Hepatic stellate cell (primary cell): Measurements from ENCODE around the gene TIE1.
"Not testable (repeated sequence)": the region's sequence is repeated elsewhere in the genome, so short reads cannot be mapped to it uniquely, and the experiment has no call there.

Source experiments
- DNase-seq: peaks from one replicate; pipeline ENCODE4 v3.0.0; 2011; ENCODE audit warnings: low spot score

Gene TIE1

DNA sequence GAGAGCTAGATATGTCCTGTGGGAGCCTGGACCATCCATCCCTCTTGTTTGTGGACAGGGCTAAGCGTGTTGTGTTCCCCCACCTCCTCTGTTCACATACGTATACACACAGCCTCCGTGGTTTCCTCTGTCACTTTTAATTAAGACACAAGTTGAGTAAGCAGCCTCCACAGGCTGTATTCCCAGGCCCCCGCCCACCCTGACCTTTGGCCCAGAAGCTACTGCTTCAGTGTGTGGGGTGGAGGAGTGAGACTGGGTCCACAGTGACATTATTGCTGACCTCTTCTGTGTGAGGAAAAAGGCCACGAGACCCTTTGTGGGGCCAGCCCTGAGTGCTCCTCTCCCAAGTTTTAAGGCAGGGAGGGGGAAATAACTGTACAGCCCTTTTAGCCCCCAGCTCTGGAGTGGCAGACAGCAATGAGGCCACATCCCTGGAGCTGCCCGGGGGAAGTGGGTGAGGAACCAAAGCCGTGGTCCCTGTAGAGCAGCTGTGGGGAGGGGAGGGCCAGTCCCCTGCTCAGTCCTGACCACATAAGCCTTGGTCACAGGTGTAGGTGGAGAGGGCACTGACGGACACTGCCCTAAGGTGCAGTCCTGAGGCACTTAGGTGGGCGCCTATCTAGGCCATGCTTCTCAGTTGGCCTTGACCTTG is 62.6 kb downstream of the TIE1 start:
- no peak for DNase-seq

- no peak for DNase-seq
These were observed 63.2 kb downstream of the TIE1 start for GRCh38 chr1:43363935-43364525.

GRCh38 chr1:43365678-43366077 is 64.9 kb downstream of the TIE1 start:
- DNase-seq = no peak

DNA sequence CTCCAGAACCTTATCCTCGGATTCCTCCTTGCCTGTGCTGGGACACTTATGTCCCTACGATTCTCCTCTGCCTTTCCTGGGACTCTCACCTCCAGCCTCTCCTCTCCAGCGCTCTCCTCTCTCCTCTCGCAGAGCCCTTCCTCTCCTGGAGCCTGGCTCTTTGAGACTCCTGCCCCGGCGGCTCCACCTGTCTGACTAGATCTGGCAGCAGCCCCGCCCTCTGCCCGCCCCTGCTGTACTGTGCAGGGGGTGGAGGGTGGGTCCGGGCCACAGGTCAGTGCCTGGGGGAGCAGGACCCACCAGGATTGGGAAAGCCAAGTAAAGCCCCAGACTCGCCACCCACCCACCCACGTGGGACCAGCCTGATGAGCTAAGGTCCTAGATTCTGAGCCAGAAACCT is 65.4 kb downstream of the TIE1 start:
- DNase-seq = no peak

DNA sequence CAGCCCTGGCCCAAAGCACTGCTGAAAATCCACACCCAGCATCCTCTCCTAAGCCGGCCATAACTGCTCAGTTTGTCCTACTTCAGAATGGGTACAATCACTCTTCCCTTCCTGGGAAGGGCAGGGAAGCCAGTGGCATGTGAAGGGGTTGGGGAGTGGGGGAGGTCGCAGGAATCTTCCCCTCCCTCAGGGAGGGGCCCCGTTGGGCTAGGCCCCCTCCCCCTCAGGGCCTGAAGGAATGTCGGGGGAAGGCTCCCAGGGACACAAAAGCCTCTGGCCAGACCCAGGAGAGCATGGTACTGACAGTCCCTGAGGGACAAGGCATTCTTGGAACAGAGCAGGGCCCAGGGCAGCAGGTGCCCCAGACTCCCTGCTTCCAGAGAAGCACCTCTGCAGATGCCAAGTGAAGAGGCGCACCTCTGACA is 65.8 kb downstream of the TIE1 start:
- DNase-seq = no peak

GRCh38 chr1:43367026-43367903 is 66.5 kb downstream of the TIE1 start:
- peak; percentile 50 for DNase-seq

GRCh38 chr1:43367904-43368645 is 67.3 kb downstream of the TIE1 start, which contains the start of gene ELOVL1:
TSS of gene ELOVL1 (minus strand) at chr1:43368011. CDS start at chr1:43365609, 2,402 bp downstream.
- DNase-seq = peak; percentile 95

DNA sequence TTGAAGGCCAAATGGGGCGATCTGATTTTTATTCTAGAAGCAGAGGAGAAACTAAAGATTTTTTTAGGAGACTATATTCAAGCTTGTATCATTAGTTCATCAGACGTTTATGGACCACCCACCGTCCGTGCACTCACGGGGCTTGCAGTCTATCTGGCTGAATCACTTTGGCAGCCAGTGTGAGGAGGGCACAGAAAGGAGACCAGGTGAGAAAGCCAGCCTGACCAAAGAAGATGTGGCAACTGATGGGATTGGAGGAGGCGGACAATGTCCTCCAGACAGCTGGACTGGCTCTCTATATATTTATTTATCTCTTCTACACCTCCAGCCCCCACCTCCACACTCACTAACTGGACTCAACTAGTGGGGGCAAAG is 67.9 kb downstream of the TIE1 start:
- no peak for DNase-seq

- DNase-seq = not testable (repeated sequence)
These were observed 69.0 kb downstream of the TIE1 start for GRCh38 chr1:43369779-43370178.

DNA sequence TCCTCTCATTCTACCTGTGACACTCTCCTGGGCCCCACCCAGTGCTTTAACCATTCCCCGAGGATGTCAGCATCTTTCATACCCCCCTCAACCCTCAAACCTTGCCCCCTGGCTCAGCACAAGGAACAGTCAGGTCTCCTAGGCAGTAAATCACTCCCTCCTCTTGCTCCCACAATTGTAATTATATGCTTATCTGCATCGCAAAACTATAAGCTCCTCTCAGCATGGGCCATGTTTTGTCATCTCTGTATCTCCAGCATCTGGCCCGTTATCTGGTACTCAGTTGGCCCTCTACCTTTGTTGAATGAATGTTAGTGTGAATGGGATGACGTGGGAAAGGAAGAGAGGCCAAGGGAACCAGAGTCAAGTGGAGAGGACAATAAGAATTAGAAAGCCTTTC is 69.8 kb downstream of the TIE1 start:
- DNase-seq = no peak

GRCh38 chr1:43372172-43372571 is 71.4 kb downstream of the TIE1 start:
- no peak for DNase-seq
